Panc1 (cell line): ENCODE results near the gene RHOU.

ENCODE experiments used
- CTCF ChIP-seq: fragments of 450-650 bp; IDR thresholded peaks from 2 replicates; pipeline ENCODE4 v1.5.1; 2017; ENCODE audit warnings: mild to moderate bottlenecking
- POLR2AphosphoS5 ChIP-seq: IDR thresholded peaks from 2 replicates; pipeline ENCODE4 v1.6.1; 2012; ENCODE audit warnings: mild to moderate bottlenecking, low read depth, low read length, moderate library complexity
- REST ChIP-seq, 2 experiments: IDR thresholded peaks; 2 replicates each; pipeline ENCODE4 v1.6.1; 2011 to 2012; ENCODE audit warnings: low read depth in 2 of 2, control low read depth in 1 of 2, low read length in 1 of 2, mild to moderate bottlenecking in 1 of 2, moderate library complexity in 1 of 2; ENCODE audit not compliant: insufficient read depth in 1 of 2
- SIN3A ChIP-seq: IDR thresholded peaks from 2 replicates; pipeline ENCODE4 v1.6.1; 2012; ENCODE audit warnings: low read depth, mild to moderate bottlenecking, low read length, moderate library complexity, borderline replicate concordance; ENCODE audit not compliant: insufficient read depth
- TCF7L2 ChIP-seq: IDR thresholded peaks from 2 replicates; pipeline ENCODE4 v1.6.1; 2011; ENCODE audit warnings: mild to moderate bottlenecking, low read depth, low read length, inconsistent platforms

GRCh38 chr1:228753786-228754360, 18.6 kb downstream of the RHOU start:
- TF ChIP-seq CTCF (no peak), POLR2AphosphoS5 (no peak), SIN3A (no peak), REST (IDR thresholded peaks at IDR 0.05; ENCODE audit: insufficient read depth in 1 of 2, low read depth in 2 of 2, low read length in 1 of 2) (no peak), TCF7L2 (no peak)
